Erythroblast (primary cell): ENCODE data around the gene TTC6.
"Not testable (repeated sequence)": the region's sequence is repeated elsewhere in the genome, so short reads cannot be mapped to it uniquely, and the experiment has no call there.

Experiments
- DNase-seq, 2 experiments: peaks; one replicate each; lab custom pipeline; 2025; lab: John Stamatoyannopoulos, UW
- GATA1 ChIP-seq: IDR thresholded peaks from 2 replicates; pipeline ENCODE4 v1.6.1; 2011; ENCODE audit warnings: low read depth, mild to moderate bottlenecking, control low read depth, low read length, moderate library complexity
- POLR2A ChIP-seq: IDR thresholded peaks from 2 replicates; pipeline ENCODE4 v1.6.1; 2011; ENCODE audit warnings: mild to moderate bottlenecking, low read length

The TTC6 gene

GRCh38 chr14:37594971-37595808, at the start of gene TTC6, which contains the start of gene FOXA1:
Gene TTC6, plus strand, starts transcription at chr14:37595629. Its CDS starts 26,436 bp downstream, at chr14:37622065.
Gene FOXA1, minus strand, starts transcription at chr14:37595249. Its CDS starts 277 bp downstream, at chr14:37594972.
- TF ChIP-seq GATA1 (no peak), POLR2A (no peak)
- peak; percentile 42 to 53 for DNase-seq

- DNase-seq = no peak
- no peak for TF ChIP-seq GATA1
- no peak for TF ChIP-seq POLR2A
Measured at GRCh38 chr14:37546621-37547447, 48.6 kb upstream of the TTC6 start.

GRCh38 chr14:37550511-37550910, 44.9 kb upstream of the TTC6 start:
- no peak for DNase-seq
- TF ChIP-seq GATA1 = no peak
- TF ChIP-seq POLR2A = no peak

GRCh38 chr14:37551119-37551518, 44.3 kb upstream of the TTC6 start:
- no peak for TF ChIP-seq POLR2A
- no peak for TF ChIP-seq GATA1

GRCh38 chr14:37553935-37554550, 41.4 kb upstream of the TTC6 start:
- no peak for DNase-seq
- TF ChIP-seq POLR2A (no peak), GATA1 (no peak)

More at GRCh38 chr14:37551119-37551518, 44.3 kb upstream of the TTC6 start:
- DNase-seq = no peak

- DNase-seq = not testable (repeated sequence)
Measured at GRCh38 chr14:37555596-37555995, 39.8 kb upstream of the TTC6 start.

GRCh38 chr14:37558740-37559139, 36.7 kb upstream of the TTC6 start:
- TF ChIP-seq GATA1 (no peak), POLR2A (no peak)
- DNase-seq = no peak

GRCh38 chr14:37559386-37559785, 36.0 kb upstream of the TTC6 start:
- no peak for DNase-seq

GRCh38 chr14:37563189-37563588, 32.2 kb upstream of the TTC6 start:
- no peak for DNase-seq
- TF ChIP-seq GATA1 (no peak), POLR2A (no peak)

More at GRCh38 chr14:37559386-37559785, 36.0 kb upstream of the TTC6 start:
- TF ChIP-seq GATA1 (no peak), POLR2A (no peak)

GRCh38 chr14:37565550-37565949, 29.9 kb upstream of the TTC6 start:
- no peak for DNase-seq
- no peak for TF ChIP-seq GATA1
- TF ChIP-seq POLR2A = no peak

GRCh38 chr14:37566811-37567371, 28.5 kb upstream of the TTC6 start:
- TF ChIP-seq POLR2A = no peak
- no peak for TF ChIP-seq GATA1
- DNase-seq = no peak

- DNase-seq = no peak
- TF ChIP-seq GATA1 (no peak), POLR2A (no peak)
Measured at GRCh38 chr14:37569729-37570128, 25.7 kb upstream of the TTC6 start.

GRCh38 chr14:37571391-37571790, 24.0 kb upstream of the TTC6 start:
- no peak for TF ChIP-seq POLR2A
- TF ChIP-seq GATA1 = no peak
- no peak for DNase-seq

- no peak for TF ChIP-seq POLR2A
- no peak for TF ChIP-seq GATA1
- DNase-seq = no peak
Measured at GRCh38 chr14:37573356-37573755, 22.1 kb upstream of the TTC6 start.
